ENCODE data around the gene ZMYND8.

The ZMYND8 gene

DNA sequence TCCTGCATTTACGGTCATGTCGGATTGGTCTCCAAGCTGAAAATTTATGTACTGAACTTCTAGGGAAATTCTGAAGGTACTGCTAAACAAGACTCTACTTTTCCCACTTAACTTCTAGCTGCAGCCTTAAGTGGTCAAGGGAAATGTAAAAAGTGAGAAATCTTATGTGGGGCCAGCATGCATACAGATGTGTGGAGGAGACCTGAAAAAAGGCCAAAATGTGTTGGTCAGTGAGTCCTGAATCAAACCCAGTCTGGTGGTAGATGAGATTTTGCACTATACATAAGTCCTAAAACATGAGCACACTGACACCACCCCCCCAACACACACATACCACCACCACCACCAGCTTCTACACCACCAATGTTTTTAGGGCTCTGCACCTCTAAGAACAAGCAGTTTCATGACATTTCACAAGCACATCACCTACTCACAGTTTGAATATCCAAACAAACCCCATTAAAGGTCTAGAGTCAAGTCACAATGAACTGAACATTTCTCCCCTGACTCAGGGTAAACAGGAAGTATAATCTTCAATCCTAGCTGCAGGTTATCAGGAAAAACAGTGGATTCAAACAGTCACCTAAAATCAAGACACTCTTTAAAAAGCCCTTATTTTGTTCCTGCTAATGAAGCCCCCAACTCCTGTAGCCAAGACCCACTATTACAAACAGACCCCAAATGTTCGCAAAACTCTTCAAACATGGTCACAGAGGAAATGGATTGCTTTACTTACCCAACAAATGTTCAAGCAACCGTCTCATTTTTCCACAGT lies 1.6 kb downstream of the ZMYND8 start:
- H3K4me3 ChIP-seq (ENCODE audit: low read depth, low read length): peak overlapping the region; percentile 53
- TF ChIP-seq, protein P1, sequence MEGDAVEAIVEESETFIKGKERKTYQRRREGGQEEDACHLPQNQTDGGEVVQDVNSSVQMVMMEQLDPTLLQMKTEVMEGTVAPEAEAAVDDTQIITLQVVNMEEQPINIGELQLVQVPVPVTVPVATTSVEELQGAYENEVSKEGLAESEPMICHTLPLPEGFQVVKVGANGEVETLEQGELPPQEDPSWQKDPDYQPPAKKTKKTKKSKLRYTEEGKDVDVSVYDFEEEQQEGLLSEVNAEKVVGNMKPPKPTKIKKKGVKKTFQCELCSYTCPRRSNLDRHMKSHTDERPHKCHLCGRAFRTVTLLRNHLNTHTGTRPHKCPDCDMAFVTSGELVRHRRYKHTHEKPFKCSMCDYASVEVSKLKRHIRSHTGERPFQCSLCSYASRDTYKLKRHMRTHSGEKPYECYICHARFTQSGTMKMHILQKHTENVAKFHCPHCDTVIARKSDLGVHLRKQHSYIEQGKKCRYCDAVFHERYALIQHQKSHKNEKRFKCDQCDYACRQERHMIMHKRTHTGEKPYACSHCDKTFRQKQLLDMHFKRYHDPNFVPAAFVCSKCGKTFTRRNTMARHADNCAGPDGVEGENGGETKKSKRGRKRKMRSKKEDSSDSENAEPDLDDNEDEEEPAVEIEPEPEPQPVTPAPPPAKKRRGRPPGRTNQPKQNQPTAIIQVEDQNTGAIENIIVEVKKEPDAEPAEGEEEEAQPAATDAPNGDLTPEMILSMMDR (IDR thresholded peaks at IDR 0.05; ENCODE audit: control insufficient read depth, extremely low read depth, insufficient read depth): no peak
- no peak for DNase-seq (ENCODE audit: low read depth)

- H3K4me3 ChIP-seq (ENCODE audit: low read depth, low read length): peak overlapping the region; percentile 53
- TF ChIP-seq, protein P1 (IDR thresholded peaks at IDR 0.05; ENCODE audit: control insufficient read depth, extremely low read depth, insufficient read depth): no peak
- DNase-seq (ENCODE audit: low read depth): no peak
These were observed 2.1 kb downstream of the ZMYND8 start for GRCh38 chr20:47354464-47354713.

- no peak for DNase-seq (ENCODE audit: low read depth)
These were observed 2.6 kb downstream of the ZMYND8 start for GRCh38 chr20:47353692-47354463.

DNA sequence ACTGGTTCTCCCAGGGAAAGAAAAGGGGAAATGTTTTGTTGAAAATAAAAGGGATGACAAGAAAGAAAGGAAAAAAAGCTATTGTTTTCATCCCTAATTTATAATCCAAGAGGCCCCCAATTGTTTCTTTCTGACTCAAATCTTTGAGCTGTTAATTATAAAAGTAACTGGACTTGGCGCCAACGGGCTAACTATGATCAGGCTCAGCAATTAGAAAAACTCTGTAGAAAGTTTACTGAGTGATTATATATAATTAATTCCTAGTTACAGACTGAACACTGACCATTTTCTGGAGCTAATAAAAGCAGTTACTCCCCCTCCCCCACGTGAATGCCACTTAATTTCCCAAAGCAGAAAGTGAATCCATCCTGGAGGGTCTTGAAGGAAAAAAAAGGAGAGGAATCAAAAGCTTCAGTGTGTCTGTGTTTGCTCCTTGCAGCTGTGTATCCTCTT lies 3.2 kb downstream of the ZMYND8 start:
- peak overlapping the region; percentile 53 for H3K4me3 ChIP-seq (ENCODE audit: low read depth, low read length)
- TF ChIP-seq, protein P1 (IDR thresholded peaks at IDR 0.05; ENCODE audit: control insufficient read depth, extremely low read depth, insufficient read depth): no peak

More at GRCh38 chr20:47353692-47354463, 2.6 kb downstream of the ZMYND8 start:
- TF ChIP-seq, protein P1 (IDR thresholded peaks at IDR 0.05; ENCODE audit: control insufficient read depth, extremely low read depth, insufficient read depth): no peak
- peak overlapping the region; percentile 53 for H3K4me3 ChIP-seq (ENCODE audit: low read depth, low read length)

DNA sequence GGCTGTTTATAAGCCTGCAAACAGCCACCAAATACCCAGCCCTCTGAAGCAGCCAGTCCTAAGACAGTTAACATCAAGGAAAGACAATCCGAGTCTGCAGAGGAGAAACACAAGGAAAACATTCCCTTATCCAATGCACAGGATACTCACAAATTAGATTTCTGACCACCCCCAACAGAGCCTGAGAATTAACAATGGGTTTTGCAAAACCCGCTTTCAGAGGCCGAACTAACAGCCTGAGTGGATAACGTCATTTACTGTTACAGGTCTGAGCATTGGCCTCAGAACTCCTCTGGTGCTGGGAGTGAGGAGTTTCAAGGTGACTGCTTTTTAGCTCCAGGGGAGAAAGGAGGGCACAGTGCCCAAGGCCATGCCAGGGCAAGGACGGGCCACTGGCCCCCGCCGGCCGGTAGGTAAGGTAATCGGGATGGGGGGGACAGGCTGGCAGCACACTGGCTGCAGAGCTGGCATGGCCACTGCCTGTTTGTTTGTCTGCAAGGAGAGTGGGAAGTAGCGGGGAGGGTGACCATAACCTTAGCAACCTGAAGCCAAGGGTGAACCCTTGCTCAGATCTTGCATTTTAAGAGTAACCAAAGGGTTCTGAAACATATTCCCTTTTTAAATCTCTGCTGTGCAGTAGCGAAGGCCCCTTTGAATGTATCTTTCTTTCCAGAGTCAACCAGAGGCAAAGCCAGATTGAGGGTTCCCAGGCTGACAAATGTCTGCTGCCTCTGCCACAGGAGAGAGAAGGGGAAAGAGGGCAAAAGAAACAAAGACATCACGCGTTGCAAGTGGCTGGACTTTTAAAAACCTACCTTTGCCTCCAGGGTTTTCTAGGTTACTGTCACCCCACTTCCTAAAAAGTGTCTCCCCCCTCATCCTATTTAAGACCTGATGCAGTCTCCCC lies 3.9 kb downstream of the ZMYND8 start:
- DNase-seq (ENCODE audit: low read depth): no peak
- TF ChIP-seq, protein P1 (IDR thresholded peaks at IDR 0.05; ENCODE audit: control insufficient read depth, extremely low read depth, insufficient read depth): no peak
- H3K4me3 ChIP-seq (ENCODE audit: low read depth, low read length): peak overlapping the region; percentile 33

More for the DNA sequence above, 3.2 kb downstream of the ZMYND8 start:
- DNase-seq (ENCODE audit: low read depth): no peak

DNA sequence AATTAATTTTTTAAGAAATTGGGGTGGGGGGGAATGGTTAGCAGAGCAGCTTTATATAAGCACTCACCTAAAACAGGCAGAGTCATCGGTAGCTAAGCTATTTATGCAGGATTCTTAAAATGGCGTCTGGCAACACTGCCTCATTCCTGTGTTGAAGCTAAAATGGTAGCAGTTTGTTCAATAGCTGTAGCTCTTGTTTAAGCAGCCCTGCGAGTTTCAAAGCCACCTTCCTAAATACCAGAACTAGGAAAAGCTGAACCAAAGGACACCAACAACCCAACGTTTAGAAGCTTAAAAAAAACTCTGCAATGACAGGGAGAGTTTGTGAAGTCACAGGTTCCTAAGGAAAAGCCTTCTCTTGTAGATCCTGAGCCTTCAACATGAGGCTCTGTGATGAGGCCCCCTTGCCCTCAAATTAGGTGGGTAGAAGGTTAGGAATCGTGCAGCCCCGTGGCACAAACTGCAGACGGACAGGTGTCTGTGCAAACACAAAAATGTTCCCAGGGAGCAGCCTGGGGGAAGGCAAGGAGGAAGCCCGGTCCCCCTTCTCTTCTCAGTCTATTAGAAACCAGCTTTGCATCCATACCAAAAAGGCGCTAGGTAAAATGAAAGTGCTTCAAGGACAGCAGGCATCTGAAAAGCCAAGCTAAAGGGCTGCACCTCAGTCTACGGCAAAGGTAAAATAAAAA lies 4.7 kb downstream of the ZMYND8 start:
- TF ChIP-seq, protein P1 (IDR thresholded peaks at IDR 0.05; ENCODE audit: control insufficient read depth, extremely low read depth, insufficient read depth): no peak
- DNase-seq (ENCODE audit: low read depth): no peak
- H3K4me3 ChIP-seq (ENCODE audit: low read depth, low read length): peak overlapping the region; percentile 33
